Lower lobe of right lung (tissue), 2 donors: Measurements from ENCODE around the gene IMMP2L. TPM values are rescaled to one million over a fixed set of nuclear protein-coding genes. Genes with fewer than 3 reads are reported as not detected.

ENCODE experiments used
- ATAC-seq, 2 donors: fragments of 200-7000 bp; cut with Tn5 transposase; one replicate each; pipeline ENCODE4 v1.9.1; 2020 to 2022; ENCODE audit warnings: mild to moderate bottlenecking in 2 of 2, moderate library complexity in 2 of 2
- DNase-seq: peaks from one replicate; pipeline ENCODE4 v3.0.0-alpha.2; 2020
- H3K27ac ChIP-seq: fragments of 200-600 bp; one replicate; pipeline ENCODE4 v1.8.0; 2022
- H3K27me3 ChIP-seq: fragments of 200-600 bp; one replicate; pipeline ENCODE4 v1.8.0; 2022; ENCODE audit warnings: low read depth
- H3K36me3 ChIP-seq: fragments of 200-600 bp; one replicate; pipeline ENCODE4 v1.8.0; 2022; ENCODE audit warnings: mild to moderate bottlenecking
- H3K4me1 ChIP-seq: fragments of 200-600 bp; one replicate; pipeline ENCODE4 v1.8.0; 2022
- H3K4me3 ChIP-seq: fragments of 200-600 bp; one replicate; pipeline ENCODE4 v1.8.0; 2022; ENCODE audit warnings: mild to moderate bottlenecking
- H3K9me3 ChIP-seq: fragments of 200-600 bp; one replicate; pipeline ENCODE4 v1.8.0; 2022
- CTCF ChIP-seq: fragments of 200-600 bp; IDR thresholded peaks from one replicate; pipeline ENCODE4 v1.8.0; 2022; ENCODE audit warnings: antibody characterized with exemption, mild to moderate bottlenecking
- intact Hi-C: fragments of 100-400 bp; cut with DNase I; formaldehyde crosslinking; loops from one replicate; pipeline ENCODE4 v1.11.0; 2022
- total RNA-seq: library from RNA; stranded (reverse); fragmentation: NEBNext Ultra II Directional; extraction: Animal tissue kit (Norgen Biotek cat#: 25700); gene quantifications from one replicate; pipeline ENCODE4 v1.2.1, GENCODE V29; 2021
- donor health status: DM: no; HTN: yes; CAD: no; lungs with severe emphysema.

Gene IMMP2L
- total RNA-seq, 1 donor from 2014 or later, result 14.7 TPM

GRCh38 chr7:111162692-111163091 lies 399.6 kb downstream of the IMMP2L start:
- ATAC-seq (no peak), DNase-seq (no peak)
- no peak for TF ChIP-seq CTCF
- Histone ChIP-seq H3K4me3 (no peak overlapping the region), H3K9me3 (no peaks in the 10 kb centered on the region), H3K4me1 (no peaks in the 10 kb centered on the region), H3K27me3 (no peaks in the 10 kb centered on the region), H3K27ac (no peak overlapping the region), H3K36me3 (no peaks in the 10 kb centered on the region)
- intact Hi-C loops, result no loop called here

GRCh38 chr7:111160297-111160696 lies 402.0 kb downstream of the IMMP2L start:
- no peak overlapping the region for H3K4me3 ChIP-seq
- H3K9me3 ChIP-seq, result no peaks in the 10 kb centered on the region
- no peak for DNase-seq
- H3K4me1 ChIP-seq, result no peaks in the 10 kb centered on the region
- no peaks in the 10 kb centered on the region for H3K27me3 ChIP-seq
- intact Hi-C loops, result no loop called here
- H3K27ac ChIP-seq, result no peak overlapping the region
- H3K36me3 ChIP-seq, result no peaks in the 10 kb centered on the region
- ATAC-seq, result no peak
- no peak for TF ChIP-seq CTCF

- no peak overlapping the region for H3K27ac ChIP-seq
- no peak for ATAC-seq
- no peak overlapping the region for H3K4me3 ChIP-seq
- no peak for TF ChIP-seq CTCF
- intact Hi-C loops, result no loop called here
- H3K9me3 ChIP-seq, result no peaks in the 10 kb centered on the region
- no peaks in the 10 kb centered on the region for H3K27me3 ChIP-seq
- no peaks in the 10 kb centered on the region for H3K36me3 ChIP-seq
- DNase-seq, result no peak
- H3K4me1 ChIP-seq, result no peaks in the 10 kb centered on the region
Observed at GRCh38 chr7:111159426-111159825, 402.9 kb downstream of the IMMP2L start.

GRCh38 chr7:111150709-111151108 lies 411.6 kb downstream of the IMMP2L start:
- no peaks in the 10 kb centered on the region for H3K36me3 ChIP-seq
- H3K4me3 ChIP-seq, result no peak overlapping the region
- intact Hi-C loops, result no loop called here
- no peak overlapping the region for H3K27ac ChIP-seq
- DNase-seq, result no peak
- no peaks in the 10 kb centered on the region for H3K27me3 ChIP-seq
- TF ChIP-seq CTCF, result no peak
- ATAC-seq, result no peak
- no peaks in the 10 kb centered on the region for H3K9me3 ChIP-seq
- no peaks in the 10 kb centered on the region for H3K4me1 ChIP-seq

- H3K4me1 ChIP-seq, result no peaks in the 10 kb centered on the region
- DNase-seq (no peak), ATAC-seq (no peak)
- H3K4me3 ChIP-seq, result no peak overlapping the region
- no peaks in the 10 kb centered on the region for H3K9me3 ChIP-seq
- no peak for TF ChIP-seq CTCF
- intact Hi-C loops, result no loop called here
- H3K36me3 ChIP-seq, result no peaks in the 10 kb centered on the region
- no peak overlapping the region for H3K27ac ChIP-seq
- H3K27me3 ChIP-seq, result no peaks in the 10 kb centered on the region
Observed at GRCh38 chr7:111147708-111148533, 414.4 kb downstream of the IMMP2L start.
